NCI-H2196 treated with DMSO at 0.1 percent for 48 hours (cell line): Measurements from ENCODE around the gene SNX25.

Source experiments
- DNase-seq: peaks from one replicate; lab custom pipeline; 2025; ENCODE audit not compliant: unreplicated experiment; lab: John Stamatoyannopoulos, UW

SNX25 gene

GRCh38 chr4:185259719-185260118, 50.3 kb downstream of the SNX25 start:
- DNase-seq, result no peak

DNA sequence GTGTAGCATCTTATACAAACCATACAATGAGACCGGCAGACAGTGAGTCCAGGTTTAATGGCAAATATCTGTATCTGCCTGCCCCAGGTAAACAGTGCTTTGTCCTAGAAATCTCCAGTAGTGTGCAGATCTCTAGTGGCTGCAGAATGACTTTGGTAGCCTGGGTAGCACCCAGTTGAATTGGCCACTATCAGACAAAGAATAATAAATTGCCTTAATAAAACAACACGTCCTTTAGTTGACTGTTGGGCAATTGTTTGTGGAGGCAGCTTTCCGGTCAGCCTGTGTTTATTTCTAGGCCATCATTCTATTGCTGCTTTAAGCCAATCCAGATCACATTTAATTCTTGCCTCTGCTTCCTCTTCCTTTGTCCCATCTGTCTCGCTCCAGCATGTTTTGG, 52.5 kb downstream of the SNX25 start:
- no peak for DNase-seq

DNA sequence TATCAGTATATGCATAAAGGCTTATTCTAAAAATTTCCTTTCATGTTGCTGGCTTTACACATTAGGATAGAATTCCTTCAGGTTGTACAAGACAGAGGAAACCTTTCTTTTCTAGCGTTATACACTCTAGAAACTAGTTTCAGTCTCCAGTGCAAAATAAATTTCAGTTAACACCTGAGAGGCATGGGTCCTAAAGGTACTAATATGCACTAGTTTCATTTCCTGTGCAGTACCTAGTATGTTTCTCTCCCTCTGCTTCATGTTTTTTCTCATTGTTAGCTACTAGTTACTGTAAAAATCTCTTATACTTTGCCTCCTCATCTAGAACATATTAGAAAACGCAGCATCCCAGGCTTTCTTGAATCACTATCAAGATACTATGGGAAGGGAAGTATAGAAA, 54.0 kb downstream of the SNX25 start:
- DNase-seq, result no peak

DNA sequence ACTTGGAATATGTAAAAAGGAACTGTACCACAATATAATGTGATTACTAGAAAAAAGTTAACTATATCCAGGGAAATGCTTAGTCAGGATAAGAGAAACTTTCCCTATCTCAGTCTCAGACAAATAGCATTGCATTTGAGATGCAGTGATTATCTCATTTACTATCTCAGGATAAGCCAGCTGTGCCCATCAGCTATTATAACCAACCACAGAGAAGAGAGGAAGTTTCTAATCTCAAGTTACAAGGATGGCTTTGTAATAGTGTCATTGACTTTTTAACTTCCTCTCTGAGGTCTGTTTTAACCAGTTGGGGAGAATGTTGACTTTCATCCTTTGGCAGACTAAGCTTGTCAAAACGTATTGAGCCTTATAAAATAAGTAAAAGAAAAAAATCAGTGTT, 56.5 kb downstream of the SNX25 start:
- no peak for DNase-seq

DNA sequence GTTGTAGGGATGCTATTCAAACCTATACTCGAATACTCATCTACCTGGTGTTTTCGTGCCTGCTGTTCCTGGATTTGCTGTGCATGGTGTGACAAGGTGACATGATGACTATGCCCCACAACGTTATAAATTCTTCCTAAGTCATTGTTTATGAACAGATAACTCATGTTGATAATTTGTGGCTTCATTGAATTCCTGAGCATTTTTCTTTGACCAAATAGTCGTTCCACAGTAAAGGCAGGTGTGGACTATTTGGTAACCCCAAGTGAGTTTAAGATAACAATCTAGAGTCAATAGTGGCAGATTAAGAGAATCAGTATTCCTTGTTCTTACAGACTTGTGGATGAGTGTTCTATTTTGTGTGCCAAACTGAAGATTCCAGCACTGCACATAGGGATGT, 59.9 kb downstream of the SNX25 start:
- no peak for DNase-seq

DNA sequence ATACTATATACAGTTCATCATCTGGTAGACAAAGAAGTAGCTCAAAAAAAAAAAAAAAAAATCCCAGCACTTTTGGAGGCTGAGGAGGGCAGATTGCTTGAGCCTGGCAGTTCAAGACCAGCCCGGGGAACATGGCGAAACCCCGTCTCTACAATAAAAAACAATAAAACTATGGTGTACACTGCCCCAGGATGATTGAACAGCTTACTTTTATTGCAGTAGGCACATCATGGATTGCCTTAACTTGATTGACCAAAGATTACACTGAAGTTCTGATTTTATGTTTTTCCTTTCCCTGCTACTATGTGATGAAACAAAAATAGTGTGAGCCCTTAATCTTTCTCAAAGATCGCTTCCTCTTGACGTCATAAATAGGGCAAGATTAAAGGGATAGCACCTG, 60.6 kb downstream of the SNX25 start:
- no peak for DNase-seq

DNA sequence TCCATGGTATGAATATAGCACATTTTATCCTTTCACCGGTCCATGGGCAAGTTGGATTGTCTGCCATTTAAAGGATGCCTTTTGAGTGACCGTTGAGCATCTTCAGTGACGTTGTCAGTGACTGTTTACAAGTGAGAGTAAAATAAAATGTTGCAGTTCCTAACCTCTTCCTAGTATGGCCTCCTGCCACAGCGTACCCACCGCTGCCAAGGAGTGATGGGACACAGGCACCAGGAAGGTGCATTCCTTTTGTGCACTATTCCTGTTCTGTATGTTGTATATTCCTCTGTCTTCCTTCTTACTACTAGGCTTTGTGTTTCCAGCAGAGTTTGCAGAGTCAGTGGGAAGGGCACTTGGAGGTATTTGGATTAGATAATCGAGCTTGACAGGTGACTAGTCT, 61.5 kb downstream of the SNX25 start:
- DNase-seq, result no peak

GRCh38 chr4:185272245-185272644, 62.8 kb downstream of the SNX25 start:
- no peak for DNase-seq

DNA sequence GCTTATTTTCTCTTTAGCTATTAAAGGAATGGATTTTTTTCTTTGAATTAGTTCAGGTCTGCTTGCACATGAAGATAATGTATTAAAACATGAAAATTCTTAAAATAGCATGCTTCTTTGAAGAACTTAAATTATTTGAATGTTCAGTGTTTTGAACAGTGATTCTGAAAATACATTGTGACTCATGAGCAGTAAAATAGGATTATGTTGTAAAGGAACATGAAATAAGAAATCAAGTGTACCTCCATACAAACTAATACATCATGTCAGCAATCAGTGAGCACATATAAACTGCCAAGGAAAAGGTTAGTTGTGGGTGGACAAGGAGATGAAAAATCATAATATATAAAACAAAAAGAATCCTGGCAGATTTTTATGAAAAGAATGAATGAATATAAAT, 66.1 kb downstream of the SNX25 start:
- DNase-seq, result no peak

- no peak for DNase-seq
Observed at GRCh38 chr4:185276036-185276435, 66.6 kb downstream of the SNX25 start.

- DNase-seq, result no peak
Observed at GRCh38 chr4:185278716-185279115, 69.3 kb downstream of the SNX25 start.

DNA sequence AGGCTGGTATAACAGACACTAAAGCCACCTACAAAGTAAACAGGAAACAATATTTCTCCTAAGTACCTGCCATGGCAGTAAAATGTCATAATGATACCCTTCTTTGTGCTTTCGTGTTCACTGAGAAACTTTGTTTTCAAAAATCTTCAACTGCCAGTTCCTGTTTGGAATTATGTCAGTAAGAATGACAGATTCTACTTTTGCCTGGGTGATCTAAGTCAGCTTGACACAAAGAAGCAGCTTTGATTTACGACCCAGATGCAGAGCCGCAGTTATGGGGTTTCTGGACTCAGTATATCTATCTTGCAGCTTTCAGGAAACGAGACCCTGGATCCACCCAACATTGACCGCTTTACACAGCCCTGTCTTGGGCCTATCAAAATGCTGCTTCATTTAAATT, 71.2 kb downstream of the SNX25 start:
- no peak for DNase-seq

- no peak for DNase-seq
Observed at GRCh38 chr4:185282968-185283367, 73.6 kb downstream of the SNX25 start.

DNA sequence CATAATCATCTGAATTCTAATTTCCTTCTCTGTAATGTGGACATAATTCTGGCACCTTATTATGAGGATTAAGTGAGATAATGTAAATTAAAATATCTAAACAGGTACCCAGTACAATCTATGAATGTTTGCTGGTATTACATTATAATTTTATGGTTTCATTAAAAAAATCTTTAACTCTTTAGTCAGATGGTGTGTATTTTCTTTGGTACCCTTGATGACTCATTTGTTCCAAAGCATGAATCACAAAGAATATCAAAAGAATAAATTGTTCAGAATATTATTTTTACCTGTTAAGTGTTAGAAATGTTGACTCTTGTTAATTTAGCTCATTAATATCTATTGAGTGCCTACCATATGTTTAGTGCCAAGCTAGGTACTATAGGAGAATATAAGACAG, 74.3 kb downstream of the SNX25 start:
- DNase-seq, result no peak

DNA sequence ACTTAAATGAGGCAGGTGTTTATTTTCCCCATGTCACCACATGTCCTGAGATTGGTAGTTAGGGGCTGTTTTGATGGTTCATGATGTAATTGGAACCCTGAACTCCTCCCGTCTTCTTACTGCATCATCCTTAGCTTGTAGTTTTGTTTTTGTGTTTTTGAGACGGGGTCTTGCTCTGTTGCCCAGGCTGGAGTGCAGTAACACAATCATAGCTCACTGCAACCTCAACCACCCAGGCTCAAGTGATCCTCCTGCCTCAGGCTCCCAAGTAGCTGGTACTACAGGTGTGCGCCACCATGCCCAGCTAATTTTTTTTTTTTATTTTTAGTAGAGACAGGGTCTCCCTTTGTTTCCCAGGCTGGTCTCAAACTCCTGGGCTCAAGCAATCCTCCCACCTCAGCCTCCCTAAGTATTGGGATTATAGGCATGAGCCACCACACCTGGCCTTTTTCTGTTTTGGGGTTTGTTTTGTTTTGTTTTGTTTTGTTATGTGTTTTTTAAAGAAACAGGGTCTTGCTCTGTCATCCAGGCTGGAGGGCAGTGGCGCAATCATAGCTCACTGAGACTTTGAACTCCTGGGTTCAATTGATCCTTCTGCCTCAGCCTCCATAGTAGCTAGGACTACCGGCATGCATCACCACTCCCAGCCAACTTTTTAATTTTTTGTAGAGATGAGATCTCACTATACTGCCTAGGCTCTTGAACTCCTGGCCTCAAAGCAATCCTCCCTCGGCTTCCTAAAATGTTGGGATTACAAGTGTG, 76.4 kb downstream of the SNX25 start:
- no peak for DNase-seq

GRCh38 chr4:185286571-185286970, 77.2 kb downstream of the SNX25 start:
- no peak for DNase-seq

GRCh38 chr4:185287031-185287430, 77.6 kb downstream of the SNX25 start:
- no peak for DNase-seq

DNA sequence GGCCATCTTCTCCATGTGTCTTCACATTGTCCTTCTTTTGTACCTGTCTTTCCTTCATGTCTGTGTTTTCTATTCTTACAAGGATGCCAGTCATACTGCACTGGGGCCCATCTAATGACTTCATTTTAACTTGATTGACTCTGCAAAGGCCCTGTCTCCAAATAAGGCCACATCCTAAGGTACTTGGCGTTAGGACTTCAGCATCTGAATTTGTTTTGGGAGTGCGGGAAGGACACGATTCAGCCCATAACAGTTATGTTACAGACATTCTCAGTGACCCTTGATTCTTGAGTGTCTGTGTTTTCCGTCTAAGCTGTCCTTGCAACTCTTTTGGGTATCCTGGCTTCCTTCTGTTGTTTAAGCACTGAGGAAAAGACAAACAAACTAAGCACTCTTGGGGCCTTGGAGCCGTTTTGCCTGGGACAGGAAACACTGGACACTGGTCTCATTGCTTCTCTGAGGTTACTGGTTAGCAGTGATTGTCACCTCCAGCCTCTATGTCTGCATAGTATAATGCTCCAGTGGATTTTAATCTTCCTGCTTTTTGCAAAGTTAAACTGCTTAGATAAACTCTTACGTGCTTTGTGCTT, 80.7 kb downstream of the SNX25 start:
- DNase-seq, result no peak

- DNase-seq, result no peak
Observed at GRCh38 chr4:185290656-185291055, 81.3 kb downstream of the SNX25 start.

GRCh38 chr4:185293202-185293601, 83.8 kb downstream of the SNX25 start:
- DNase-seq, result no peak

DNA sequence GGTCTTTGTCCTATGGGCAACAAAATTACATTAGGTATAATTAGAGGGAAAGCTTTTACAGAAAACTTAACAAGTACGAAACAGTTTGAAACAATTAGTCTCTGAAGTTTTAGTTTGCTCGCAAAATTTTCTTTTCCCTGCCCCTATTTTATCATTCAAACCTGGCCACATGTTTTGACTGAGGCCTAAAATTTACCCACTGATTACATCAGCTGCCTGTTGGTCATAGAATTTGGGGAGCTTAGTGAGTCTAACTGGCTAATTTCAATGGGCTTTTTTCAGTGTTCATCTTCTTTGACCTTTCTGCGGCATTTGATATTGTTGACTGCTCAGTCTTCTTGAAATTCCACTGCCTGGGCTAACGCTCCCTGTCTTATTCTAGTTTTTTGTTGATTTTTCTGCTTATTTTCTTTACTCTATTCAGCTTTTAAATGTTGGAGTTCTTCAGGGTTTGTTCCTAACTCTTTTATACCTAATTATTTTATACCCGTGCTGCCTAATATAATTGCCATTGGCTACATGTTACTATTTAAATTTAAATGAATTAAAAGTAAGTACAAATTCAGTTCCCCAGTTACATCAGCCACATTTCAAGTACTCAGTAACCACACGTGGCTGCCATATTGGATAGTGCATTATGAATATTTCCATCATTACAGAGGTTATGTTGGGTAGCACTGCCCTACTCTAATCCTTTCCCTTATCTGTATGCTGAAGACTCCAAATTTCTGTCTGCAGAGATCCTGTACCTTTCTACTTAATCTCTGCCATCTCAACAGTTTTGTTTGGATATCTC, 87.5 kb downstream of the SNX25 start:
- no peak for DNase-seq

DNA sequence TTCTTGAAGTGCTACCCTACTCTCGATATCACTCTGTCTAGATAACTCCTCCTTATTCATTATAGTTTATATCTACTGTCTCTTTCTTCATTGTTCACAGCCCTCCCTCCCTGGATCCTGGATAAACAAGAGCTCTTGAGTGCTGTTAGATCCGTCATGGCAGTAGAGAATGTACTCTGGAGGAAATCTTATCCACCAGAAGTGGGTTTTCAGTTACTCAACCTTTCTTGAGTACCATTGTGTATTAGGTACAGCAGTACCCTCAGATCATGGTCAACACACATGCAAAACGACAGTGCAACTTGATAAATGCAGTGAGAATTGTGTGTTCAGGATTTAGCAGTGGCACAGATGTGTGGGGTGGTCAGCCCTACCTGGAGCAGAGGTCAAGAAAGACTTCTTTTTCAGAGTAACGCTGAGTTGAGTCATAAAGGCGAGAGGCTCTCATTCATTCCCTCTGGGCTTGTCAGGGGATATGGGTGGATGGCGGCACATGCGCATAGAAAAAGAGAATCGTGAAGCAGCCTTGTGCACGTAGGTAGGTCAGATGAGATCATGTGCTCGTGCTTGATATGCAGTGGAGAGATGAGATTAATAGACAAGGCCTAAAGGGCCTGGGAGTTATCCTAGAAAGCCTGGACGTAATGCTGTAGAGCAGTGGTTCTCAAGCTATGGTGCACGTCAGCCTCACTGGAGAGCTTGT, 89.5 kb downstream of the SNX25 start:
- no peak for DNase-seq
